OCI-LY7 (cell line): Measurements from ENCODE around the gene PRDM5.

Experiments
- CTCF ChIP-seq: fragments of 200-600 bp; sonication (generic); conservative IDR thresholded peaks from 2 replicates; pipeline ENCODE4 v1.5.1; 2014; ENCODE audit warnings: mild to moderate bottlenecking, antibody characterized with exemption, low read length, moderate library complexity, mixed read lengths
- EZH2phosphoT487 ChIP-seq: fragments of 200-600 bp; sonication (generic); IDR thresholded peaks from 2 replicates; pipeline ENCODE4 v1.6.1; 2018; ENCODE audit warnings: low read depth, borderline replicate concordance, mild to moderate bottlenecking, mixed run types, antibody characterized with exemption, low read length, moderate library complexity, mixed read lengths

DNA sequence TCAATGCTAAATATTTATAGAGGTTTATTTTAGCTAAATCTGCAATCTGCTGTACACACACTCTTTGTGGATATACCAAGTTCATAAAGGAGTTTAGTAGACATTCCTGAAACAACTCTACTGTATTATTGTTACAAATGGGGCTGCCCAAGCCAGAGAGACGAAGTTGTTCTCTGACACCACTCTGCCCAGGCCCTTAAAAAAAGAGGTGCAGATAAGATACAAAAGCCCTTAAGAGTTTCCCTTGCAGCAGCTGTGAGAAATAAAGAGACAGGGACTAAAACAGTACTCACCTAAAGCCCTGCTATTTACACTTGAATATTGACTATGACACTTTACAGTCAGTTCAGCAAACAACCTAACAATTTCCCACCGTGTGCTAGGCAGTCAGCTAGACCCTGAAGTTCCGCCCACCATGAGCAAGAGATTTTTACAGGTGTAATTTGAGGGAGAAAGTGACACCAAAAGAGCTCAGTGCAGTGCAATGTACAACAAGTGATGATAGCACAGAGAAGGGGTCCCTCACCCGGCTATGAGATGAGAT lies 191.7 kb downstream of the PRDM5 start:
- TF ChIP-seq CTCF: no peak
- no peak for TF ChIP-seq EZH2phosphoT487
